ENCODE data around the gene HHAT.

The HHAT gene

DNA sequence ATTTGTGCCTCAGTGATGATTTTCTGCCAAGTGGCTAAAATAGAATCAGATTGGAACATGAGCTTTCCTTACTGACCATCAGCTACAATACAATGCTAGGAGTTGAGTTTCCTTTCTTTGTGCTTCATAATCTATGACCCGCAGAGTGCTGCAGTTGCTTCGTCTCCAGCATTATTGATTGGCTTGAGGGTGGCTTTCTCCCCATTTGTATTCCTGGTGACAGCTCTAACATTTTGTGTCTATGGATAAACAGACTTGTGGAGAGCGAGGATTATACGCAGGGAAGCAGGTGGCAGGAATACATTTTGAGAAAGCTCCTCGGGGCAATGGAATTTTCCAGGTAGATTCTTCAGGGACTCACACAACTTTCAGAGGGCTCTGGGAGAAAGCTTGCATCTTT, 223.2 kb downstream of the HHAT start:
- WGBS = 95% methylated on average over 5 of the region's 5 CpGs
- H2BK12ac ChIP-seq (ENCODE audit: low read length in 2 of 2) = no peak overlapping the region
- H2BK5ac ChIP-seq (ENCODE audit: low read depth, low read length, poor library complexity, severe bottlenecking) = no peak overlapping the region
- no peak overlapping the region for H3K4me2 ChIP-seq (ENCODE audit: low read length, poor library complexity, severe bottlenecking)
- no peak overlapping the region for H4K91ac ChIP-seq (ENCODE audit: low read length)
- H3K23ac ChIP-seq (ENCODE audit: low read length in 2 of 2) = no peak overlapping the region
- no peaks in the 10 kb centered on the region for H3K9me3 ChIP-seq (ENCODE audit: control insufficient read depth, low read length)
- H2AFZ ChIP-seq (ENCODE audit: low read depth, low read length) = no peak overlapping the region
- H3K27ac ChIP-seq (ENCODE audit: low read length, poor library complexity, severe bottlenecking) = no peak overlapping the region
- peaks cover 5% of the 10 kb centered on the region for H3K79me1 ChIP-seq (replicated peaks; ENCODE audit: low read length, poor library complexity, severe bottlenecking)
- no peak overlapping the region for H4K8ac ChIP-seq (ENCODE audit: low read length)
- H3K36me3 ChIP-seq (ENCODE audit: control insufficient read depth in 1 of 2, insufficient read depth in 2 of 2, low read depth in 1 of 2, low read length in 2 of 2) = no peaks in the 10 kb centered on the region
- no peaks in the 10 kb centered on the region for H3K4me1 ChIP-seq (ENCODE audit: control insufficient read depth, insufficient read depth, low read depth, low read length)
- no peak overlapping the region for H3K14ac ChIP-seq (ENCODE audit: low read length in 2 of 2)
- no peak overlapping the region for H2AK5ac ChIP-seq (ENCODE audit: low read length, severe bottlenecking)
- no peak overlapping the region for H2BK120ac ChIP-seq (ENCODE audit: low read depth, low read length)
- H3K18ac ChIP-seq (ENCODE audit: low read depth in 1 of 2, low read length in 2 of 2) = no peak overlapping the region
- no peak overlapping the region for H2BK15ac ChIP-seq (ENCODE audit: low read depth, poor library complexity, severe bottlenecking)
- no peak overlapping the region for H3K4ac ChIP-seq (ENCODE audit: low read depth in 1 of 2, low read length in 2 of 2)
- DNase-seq = no peak
- no peak overlapping the region for H3K9ac ChIP-seq (ENCODE audit: low read length)
- no peak overlapping the region for H3K4me3 ChIP-seq (ENCODE audit: insufficient read depth in 1 of 2, low read depth in 1 of 2, low read length in 2 of 2)
- H3K27me3 ChIP-seq (ENCODE audit: control insufficient read depth in 1 of 2, insufficient read depth in 1 of 2, low read length in 2 of 2) = no peaks in the 10 kb centered on the region

DNA sequence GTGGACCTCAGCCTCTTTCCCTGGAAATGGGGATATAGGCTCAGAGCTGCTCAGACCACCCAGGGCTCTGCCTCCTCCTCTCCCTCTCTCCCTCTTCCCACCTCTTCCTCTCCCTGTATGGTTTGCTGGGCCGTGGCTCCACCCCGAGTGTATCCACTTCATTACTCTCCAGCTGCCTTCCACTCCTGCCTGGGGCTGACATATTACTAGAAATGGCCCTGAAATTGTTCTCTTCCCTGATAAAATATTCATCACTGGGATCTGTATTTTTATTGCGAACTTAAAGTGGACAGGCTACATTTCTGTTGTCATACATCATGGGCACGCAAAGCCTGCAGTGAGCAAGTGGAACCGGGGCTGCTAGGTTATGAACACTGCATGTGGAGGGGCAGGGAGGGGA, 225.0 kb downstream of the HHAT start:
- Histone ChIP-seq H4K8ac (ENCODE audit: low read length) (no peak overlapping the region), H3K27ac (ENCODE audit: low read length, poor library complexity, severe bottlenecking) (no peak overlapping the region), H3K36me3 (ENCODE audit: control insufficient read depth in 1 of 2, insufficient read depth in 2 of 2, low read depth in 1 of 2, low read length in 2 of 2) (no peaks in the 10 kb centered on the region), H3K23ac (ENCODE audit: low read length in 2 of 2) (no peak overlapping the region), H3K4me1 (ENCODE audit: control insufficient read depth, insufficient read depth, low read depth, low read length) (no peaks in the 10 kb centered on the region), H3K79me1 (replicated peaks; ENCODE audit: low read length, poor library complexity, severe bottlenecking) (peaks cover 5% of the 10 kb centered on the region), H3K4me3 (ENCODE audit: insufficient read depth in 1 of 2, low read depth in 1 of 2, low read length in 2 of 2) (no peak overlapping the region), H2AK5ac (ENCODE audit: low read length, severe bottlenecking) (no peak overlapping the region), H3K14ac (ENCODE audit: low read length in 2 of 2) (no peak overlapping the region), H2BK15ac (ENCODE audit: low read depth, poor library complexity, severe bottlenecking) (no peak overlapping the region), H4K91ac (ENCODE audit: low read length) (no peak overlapping the region), H3K27me3 (ENCODE audit: control insufficient read depth in 1 of 2, insufficient read depth in 1 of 2, low read length in 2 of 2) (no peaks in the 10 kb centered on the region), H3K9ac (ENCODE audit: low read length) (no peak overlapping the region), H3K18ac (ENCODE audit: low read depth in 1 of 2, low read length in 2 of 2) (no peak overlapping the region), H3K4ac (ENCODE audit: low read depth in 1 of 2, low read length in 2 of 2) (no peak overlapping the region), H2BK5ac (ENCODE audit: low read depth, low read length, poor library complexity, severe bottlenecking) (no peak overlapping the region), H3K4me2 (ENCODE audit: low read length, poor library complexity, severe bottlenecking) (no peak overlapping the region), H2BK120ac (ENCODE audit: low read depth, low read length) (no peak overlapping the region), H3K9me3 (ENCODE audit: control insufficient read depth, low read length) (no peaks in the 10 kb centered on the region), H2AFZ (ENCODE audit: low read depth, low read length) (no peak overlapping the region), H2BK12ac (ENCODE audit: low read length in 2 of 2) (no peak overlapping the region)
- no peak for DNase-seq
- 78% methylated on average over 5 of the region's 5 CpGs for WGBS

- Histone ChIP-seq H3K27ac (ENCODE audit: low read length, poor library complexity, severe bottlenecking) (no peak overlapping the region), H2BK5ac (ENCODE audit: low read depth, low read length, poor library complexity, severe bottlenecking) (no peak overlapping the region)
- WGBS = over 99% methylated on average over 4 of the region's 5 CpGs
Measured at GRCh38 chr1:210554382-210554781, 225.7 kb downstream of the HHAT start.

DNA sequence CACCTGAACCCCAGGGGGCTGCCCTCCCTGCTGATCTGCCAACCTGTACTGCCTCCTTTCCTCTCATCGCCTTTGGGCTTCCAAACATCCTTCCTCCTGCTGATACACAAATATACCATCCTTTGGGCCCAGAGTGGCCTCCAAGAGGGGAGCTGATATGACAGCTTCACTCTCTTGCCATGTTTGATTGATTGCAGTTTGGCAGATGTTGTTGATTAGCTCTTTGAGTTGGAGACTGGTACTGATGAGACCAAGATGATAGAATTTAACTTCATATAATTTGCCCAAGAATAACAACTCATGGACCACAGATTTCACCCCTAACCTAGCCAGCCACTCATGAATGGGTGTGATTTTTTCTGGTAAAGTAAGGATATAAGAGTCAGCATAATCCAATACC, 227.8 kb downstream of the HHAT start:
- Histone ChIP-seq H3K4me1 (ENCODE audit: control insufficient read depth, insufficient read depth, low read depth, low read length) (no peaks in the 10 kb centered on the region), H3K4me3 (ENCODE audit: insufficient read depth in 1 of 2, low read depth in 1 of 2, low read length in 2 of 2) (no peak overlapping the region), H3K27ac (ENCODE audit: low read length, poor library complexity, severe bottlenecking) (no peak overlapping the region), H3K4ac (ENCODE audit: low read depth in 1 of 2, low read length in 2 of 2) (no peak overlapping the region), H2AK5ac (ENCODE audit: low read length, severe bottlenecking) (no peak overlapping the region), H4K8ac (ENCODE audit: low read length) (no peak overlapping the region), H4K91ac (ENCODE audit: low read length) (no peak overlapping the region), H2BK12ac (ENCODE audit: low read length in 2 of 2) (no peak overlapping the region), H3K9ac (ENCODE audit: low read length) (no peak overlapping the region), H3K4me2 (ENCODE audit: low read length, poor library complexity, severe bottlenecking) (no peak overlapping the region), H2BK15ac (ENCODE audit: low read depth, poor library complexity, severe bottlenecking) (no peak overlapping the region), H2BK120ac (ENCODE audit: low read depth, low read length) (no peak overlapping the region), H2BK5ac (ENCODE audit: low read depth, low read length, poor library complexity, severe bottlenecking) (no peak overlapping the region), H3K9me3 (ENCODE audit: control insufficient read depth, low read length) (no peaks in the 10 kb centered on the region), H3K14ac (ENCODE audit: low read length in 2 of 2) (no peak overlapping the region), H3K18ac (ENCODE audit: low read depth in 1 of 2, low read length in 2 of 2) (no peak overlapping the region), H2AFZ (ENCODE audit: low read depth, low read length) (no peak overlapping the region), H3K27me3 (ENCODE audit: control insufficient read depth in 1 of 2, insufficient read depth in 1 of 2, low read length in 2 of 2) (no peaks in the 10 kb centered on the region), H3K79me1 (replicated peaks; ENCODE audit: low read length, poor library complexity, severe bottlenecking) (peaks cover 4% of the 10 kb centered on the region), H3K36me3 (ENCODE audit: control insufficient read depth in 1 of 2, insufficient read depth in 2 of 2, low read depth in 1 of 2, low read length in 2 of 2) (no peaks in the 10 kb centered on the region), H3K23ac (ENCODE audit: low read length in 2 of 2) (no peak overlapping the region)
- DNase-seq = no peak
- 82% methylated on average over 1 of the region's 1 CpG for WGBS

More at GRCh38 chr1:210554382-210554781, 225.7 kb downstream of the HHAT start:
- no peak overlapping the region for H3K18ac ChIP-seq (ENCODE audit: low read depth in 1 of 2, low read length in 2 of 2)
- no peak overlapping the region for H2BK120ac ChIP-seq (ENCODE audit: low read depth, low read length)
- no peak overlapping the region for H3K4me2 ChIP-seq (ENCODE audit: low read length, poor library complexity, severe bottlenecking)
- no peak overlapping the region for H2AFZ ChIP-seq (ENCODE audit: low read depth, low read length)
- H3K36me3 ChIP-seq (ENCODE audit: control insufficient read depth in 1 of 2, insufficient read depth in 2 of 2, low read depth in 1 of 2, low read length in 2 of 2) = no peaks in the 10 kb centered on the region
- H3K9me3 ChIP-seq (ENCODE audit: control insufficient read depth, low read length) = no peaks in the 10 kb centered on the region
- no peak overlapping the region for H2BK12ac ChIP-seq (ENCODE audit: low read length in 2 of 2)
- no peak overlapping the region for H3K23ac ChIP-seq (ENCODE audit: low read length in 2 of 2)
- H3K9ac ChIP-seq (ENCODE audit: low read length) = no peak overlapping the region
- peaks cover 2% of the 10 kb centered on the region for H3K79me1 ChIP-seq (replicated peaks; ENCODE audit: low read length, poor library complexity, severe bottlenecking)
- no peaks in the 10 kb centered on the region for H3K27me3 ChIP-seq (ENCODE audit: control insufficient read depth in 1 of 2, insufficient read depth in 1 of 2, low read length in 2 of 2)
- no peak overlapping the region for H2BK15ac ChIP-seq (ENCODE audit: low read depth, poor library complexity, severe bottlenecking)
- DNase-seq = no peak
- H3K4me1 ChIP-seq (ENCODE audit: control insufficient read depth, insufficient read depth, low read depth, low read length) = no peaks in the 10 kb centered on the region
- no peak overlapping the region for H3K4me3 ChIP-seq (ENCODE audit: insufficient read depth in 1 of 2, low read depth in 1 of 2, low read length in 2 of 2)
- no peak overlapping the region for H4K91ac ChIP-seq (ENCODE audit: low read length)
- H2AK5ac ChIP-seq (ENCODE audit: low read length, severe bottlenecking) = no peak overlapping the region
- no peak overlapping the region for H3K14ac ChIP-seq (ENCODE audit: low read length in 2 of 2)
- H3K4ac ChIP-seq (ENCODE audit: low read depth in 1 of 2, low read length in 2 of 2) = no peak overlapping the region
- no peak overlapping the region for H4K8ac ChIP-seq (ENCODE audit: low read length)

All from mesenchymal stem cell (in vitro differentiated cells and primary cell).